Measurements from ENCODE around the gene GPC3.
A peak's percentile ranks its signal among the peaks of the same experiment; 100 is the strongest.

GPC3 gene

DNA sequence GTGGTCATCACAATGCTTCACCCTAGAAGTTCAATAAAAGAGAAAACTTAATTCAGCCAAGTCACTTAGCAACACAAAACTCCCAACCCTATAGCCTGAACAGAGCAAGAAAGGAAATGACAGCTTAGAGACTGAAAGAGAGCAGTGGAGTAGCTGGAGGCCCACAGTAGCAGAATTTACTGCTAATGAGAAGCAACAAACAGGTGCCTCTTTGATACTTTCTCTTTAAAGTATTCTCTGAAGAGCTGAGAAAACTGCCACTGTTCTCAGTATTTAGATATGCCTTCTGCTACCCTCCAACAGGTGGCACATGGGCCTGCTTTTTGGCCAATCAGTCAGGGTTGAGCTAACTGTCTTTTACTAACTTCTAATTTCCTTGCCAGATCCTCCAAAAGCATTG, 240.0 kb downstream of the GPC3 start:
- Histone ChIP-seq H2AK5ac (ENCODE audit: low read length) (no peak overlapping the region), H3K27ac (ENCODE audit: low read depth, low read length) (no peak overlapping the region), H3K79me2 (ENCODE audit: control insufficient read depth, insufficient read depth, low read length) (no peaks in the 10 kb centered on the region), H3K79me1 (ENCODE audit: low read length) (no peaks in the 10 kb centered on the region), H3K23ac (ENCODE audit: low read length) (no peak overlapping the region), H4K5ac (ENCODE audit: low read length) (no peak overlapping the region), H3K4me2 (ENCODE audit: low read length) (no peak overlapping the region), H3K9ac (ENCODE audit: low read length) (no peak overlapping the region), H3K4me1 (ENCODE audit: control insufficient read depth, low read depth, low read length) (no peaks in the 10 kb centered on the region), H3K4ac (ENCODE audit: low read depth, low read length) (no peak overlapping the region), H2BK15ac (replicated peaks; ENCODE audit: low read depth) (no peak overlapping the region), H3K18ac (ENCODE audit: low read length) (no peak overlapping the region), H2BK5ac (ENCODE audit: low read length) (no peak overlapping the region), H3K4me3 (ENCODE audit: low read length) (no peak overlapping the region), H3K56ac (ENCODE audit: low read length) (no peak overlapping the region), H2BK120ac (ENCODE audit: low read depth, low read length) (no peak overlapping the region), H3K27me3 (ENCODE audit: insufficient read depth, low read length, poor library complexity) (no peaks in the 10 kb centered on the region), H3K36me3 (ENCODE audit: control insufficient read depth, insufficient read depth, low read length) (no peaks in the 10 kb centered on the region), H4K8ac (ENCODE audit: low read depth, low read length) (no peak overlapping the region)
- DNase-seq = no peak

GRCh38 chrX:133742602-133743305, 242.6 kb downstream of the GPC3 start:
- Histone ChIP-seq H3K4ac (ENCODE audit: low read depth, low read length) (no peak overlapping the region), H3K27me3 (ENCODE audit: insufficient read depth, low read length, poor library complexity) (no peaks in the 10 kb centered on the region), H2BK5ac (ENCODE audit: low read length) (no peak overlapping the region), H3K18ac (ENCODE audit: low read length) (no peak overlapping the region), H3K4me2 (ENCODE audit: low read length) (no peak overlapping the region), H2AK5ac (ENCODE audit: low read length) (no peak overlapping the region), H3K79me1 (ENCODE audit: low read length) (no peaks in the 10 kb centered on the region), H3K9ac (ENCODE audit: low read length) (no peak overlapping the region), H3K27ac (ENCODE audit: low read depth, low read length) (no peak overlapping the region), H3K4me3 (ENCODE audit: low read length) (no peak overlapping the region), H2BK120ac (ENCODE audit: low read depth, low read length) (no peak overlapping the region), H4K5ac (ENCODE audit: low read length) (no peak overlapping the region), H3K36me3 (ENCODE audit: control insufficient read depth, insufficient read depth, low read length) (no peaks in the 10 kb centered on the region), H3K4me1 (ENCODE audit: control insufficient read depth, low read depth, low read length) (no peaks in the 10 kb centered on the region), H3K56ac (ENCODE audit: low read length) (no peak overlapping the region), H2BK15ac (replicated peaks; ENCODE audit: low read depth) (no peak overlapping the region), H3K23ac (ENCODE audit: low read length) (no peak overlapping the region), H3K79me2 (ENCODE audit: control insufficient read depth, insufficient read depth, low read length) (no peaks in the 10 kb centered on the region), H4K8ac (ENCODE audit: low read depth, low read length) (no peak overlapping the region)
- WGBS (ENCODE audit: extremely low coverage, insufficient coverage, low lambda C conversion rate) = no CpG with 5 or more reads among the region's 3 CpGs
- no peak for DNase-seq

DNA sequence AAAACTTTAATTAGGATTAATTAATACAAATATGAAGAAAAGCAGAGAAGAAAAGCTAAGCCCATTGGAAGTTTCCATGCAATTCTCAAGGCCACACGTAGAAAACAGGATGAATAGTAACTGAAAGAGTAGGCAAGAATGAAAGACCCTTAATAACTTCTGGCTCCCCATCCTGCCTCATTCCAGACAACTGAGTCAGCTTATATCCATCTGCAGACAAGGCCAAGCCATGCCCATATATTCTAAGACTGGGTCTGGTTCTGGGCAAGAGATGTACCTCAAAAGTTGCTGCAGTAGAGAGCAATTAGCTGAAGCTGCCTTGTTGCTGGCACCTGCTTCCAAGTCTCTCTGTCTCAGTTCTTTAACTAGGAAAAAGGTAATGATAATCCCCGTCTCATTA, 244.1 kb downstream of the GPC3 start:
- Histone ChIP-seq H3K4me1 (ENCODE audit: control insufficient read depth, low read depth, low read length) (no peaks in the 10 kb centered on the region), H4K8ac (ENCODE audit: low read depth, low read length) (no peak overlapping the region), H3K4me3 (ENCODE audit: low read length) (no peak overlapping the region), H3K79me2 (ENCODE audit: control insufficient read depth, insufficient read depth, low read length) (no peaks in the 10 kb centered on the region), H3K56ac (ENCODE audit: low read length) (no peak overlapping the region), H3K4me2 (ENCODE audit: low read length) (no peak overlapping the region), H2BK120ac (ENCODE audit: low read depth, low read length) (no peak overlapping the region), H2AK5ac (ENCODE audit: low read length) (no peak overlapping the region), H3K79me1 (ENCODE audit: low read length) (no peaks in the 10 kb centered on the region), H4K5ac (ENCODE audit: low read length) (no peak overlapping the region), H3K23ac (ENCODE audit: low read length) (no peak overlapping the region), H3K9ac (ENCODE audit: low read length) (no peak overlapping the region), H3K27me3 (ENCODE audit: insufficient read depth, low read length, poor library complexity) (no peaks in the 10 kb centered on the region), H2BK5ac (ENCODE audit: low read length) (no peak overlapping the region), H3K4ac (ENCODE audit: low read depth, low read length) (no peak overlapping the region), H3K18ac (ENCODE audit: low read length) (no peak overlapping the region), H2BK15ac (replicated peaks; ENCODE audit: low read depth) (no peak overlapping the region), H3K27ac (ENCODE audit: low read depth, low read length) (no peak overlapping the region), H3K36me3 (ENCODE audit: control insufficient read depth, insufficient read depth, low read length) (no peaks in the 10 kb centered on the region)
- DNase-seq = no peak
- WGBS (ENCODE audit: extremely low coverage, insufficient coverage, low lambda C conversion rate) = no CpG with 5 or more reads among the region's 2 CpGs

DNA sequence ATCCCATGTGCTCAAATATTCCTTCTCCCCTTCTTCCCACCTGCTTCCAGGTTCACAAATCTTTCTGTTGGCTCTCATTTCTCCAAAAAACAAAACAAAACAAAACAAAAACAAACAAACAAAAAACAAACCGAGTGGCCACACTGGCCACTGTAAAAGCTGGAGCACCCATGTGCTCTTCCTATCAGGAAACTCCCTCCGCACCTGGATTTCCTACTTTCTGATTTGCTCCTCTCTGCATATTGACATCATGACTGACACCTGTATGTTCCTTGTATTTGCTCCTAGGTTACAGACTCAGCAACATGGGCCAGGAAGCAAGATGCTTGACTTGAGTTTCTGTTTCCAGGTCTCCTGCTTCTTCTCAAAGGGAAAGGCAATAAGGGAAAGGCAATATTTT, 258.8 kb downstream of the GPC3 start:
- Histone ChIP-seq H3K4ac (ENCODE audit: low read depth, low read length) (no peak overlapping the region), H4K8ac (ENCODE audit: low read depth, low read length) (no peak overlapping the region), H3K27ac (ENCODE audit: low read depth, low read length) (no peak overlapping the region), H3K4me2 (ENCODE audit: low read length) (no peak overlapping the region), H3K18ac (ENCODE audit: low read length) (no peak overlapping the region), H2BK15ac (replicated peaks; ENCODE audit: low read depth) (no peak overlapping the region), H3K79me1 (ENCODE audit: low read length) (no peaks in the 10 kb centered on the region), H3K9ac (ENCODE audit: low read length) (no peak overlapping the region), H3K23ac (ENCODE audit: low read length) (no peak overlapping the region), H3K4me3 (ENCODE audit: low read length) (no peak overlapping the region), H2BK5ac (ENCODE audit: low read length) (no peak overlapping the region), H3K36me3 (ENCODE audit: control insufficient read depth, insufficient read depth, low read length) (no peaks in the 10 kb centered on the region), H4K5ac (ENCODE audit: low read length) (no peak overlapping the region), H2BK120ac (ENCODE audit: low read depth, low read length) (no peak overlapping the region), H3K27me3 (ENCODE audit: insufficient read depth, low read length, poor library complexity) (no peaks in the 10 kb centered on the region), H2AK5ac (ENCODE audit: low read length) (no peak overlapping the region), H3K79me2 (ENCODE audit: control insufficient read depth, insufficient read depth, low read length) (no peaks in the 10 kb centered on the region), H3K4me1 (ENCODE audit: control insufficient read depth, low read depth, low read length) (no peaks in the 10 kb centered on the region), H3K56ac (ENCODE audit: low read length) (no peak overlapping the region)
- no peak for DNase-seq
- no CpG with 5 or more reads among the region's 2 CpGs for WGBS (ENCODE audit: extremely low coverage, insufficient coverage, low lambda C conversion rate)

DNA sequence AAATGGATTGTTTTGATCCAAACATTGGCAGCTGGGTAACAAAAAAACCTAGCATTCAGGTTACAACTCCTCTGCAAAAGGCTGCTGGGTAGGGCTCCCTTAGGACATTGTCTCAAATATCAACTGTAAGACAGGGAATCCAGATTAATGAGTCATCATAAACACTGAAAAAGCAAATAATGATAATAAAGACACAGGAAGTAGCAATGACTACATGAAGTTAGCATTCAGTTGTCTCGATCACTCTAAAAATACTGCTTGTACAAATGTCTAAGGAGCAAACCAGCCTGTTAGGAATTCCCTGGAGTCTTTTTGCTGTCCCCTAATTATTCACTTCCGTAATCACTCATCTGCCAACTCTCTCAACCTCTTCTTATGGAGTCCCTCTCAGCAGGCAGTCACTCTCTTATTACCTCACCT, 259.2 kb downstream of the GPC3 start:
- no peaks in the 10 kb centered on the region for H3K4me1 ChIP-seq (ENCODE audit: control insufficient read depth, low read depth, low read length)
- H3K27ac ChIP-seq (ENCODE audit: low read depth, low read length) = no peak overlapping the region
- no peak overlapping the region for H3K23ac ChIP-seq (ENCODE audit: low read length)
- no peaks in the 10 kb centered on the region for H3K27me3 ChIP-seq (ENCODE audit: insufficient read depth, low read length, poor library complexity)
- DNase-seq = peak; percentile 9
- no peak overlapping the region for H3K18ac ChIP-seq (ENCODE audit: low read length)
- no peaks in the 10 kb centered on the region for H3K79me1 ChIP-seq (ENCODE audit: low read length)
- H3K36me3 ChIP-seq (ENCODE audit: control insufficient read depth, insufficient read depth, low read length) = no peaks in the 10 kb centered on the region
- no peak overlapping the region for H2BK5ac ChIP-seq (ENCODE audit: low read length)
- H3K4me3 ChIP-seq (ENCODE audit: low read length) = no peak overlapping the region
- no peak overlapping the region for H3K56ac ChIP-seq (ENCODE audit: low read length)
- H3K4me2 ChIP-seq (ENCODE audit: low read length) = no peak overlapping the region
- no peak overlapping the region for H3K9ac ChIP-seq (ENCODE audit: low read length)
- no peak overlapping the region for H4K8ac ChIP-seq (ENCODE audit: low read depth, low read length)
- no peak overlapping the region for H3K4ac ChIP-seq (ENCODE audit: low read depth, low read length)
- no CpG with 5 or more reads among the region's 2 CpGs for WGBS (ENCODE audit: extremely low coverage, insufficient coverage, low lambda C conversion rate)
- H3K79me2 ChIP-seq (ENCODE audit: control insufficient read depth, insufficient read depth, low read length) = no peaks in the 10 kb centered on the region
- H2AK5ac ChIP-seq (ENCODE audit: low read length) = no peak overlapping the region
- H2BK15ac ChIP-seq (replicated peaks; ENCODE audit: low read depth) = no peak overlapping the region
- H4K5ac ChIP-seq (ENCODE audit: low read length) = no peak overlapping the region
- H2BK120ac ChIP-seq (ENCODE audit: low read depth, low read length) = no peak overlapping the region

DNA sequence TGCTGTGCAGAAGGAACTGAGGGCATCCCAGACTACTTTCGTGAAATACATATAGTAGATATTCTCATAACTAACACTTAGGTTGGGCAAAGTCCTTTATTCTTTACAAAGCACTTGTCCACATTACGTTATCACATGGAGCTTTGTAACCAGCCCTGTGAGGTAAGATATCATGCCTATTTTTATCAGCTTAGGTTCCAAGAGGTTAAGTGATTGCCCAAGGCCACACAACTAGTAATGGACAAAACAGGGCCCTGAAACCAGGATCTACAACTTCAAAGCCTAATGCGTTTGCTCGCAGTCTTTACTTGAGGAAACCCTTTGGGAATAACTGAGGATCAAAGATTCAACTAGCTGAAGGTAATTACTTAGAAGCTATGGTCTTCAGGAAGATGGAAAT, 261.5 kb downstream of the GPC3 start:
- no CpG with 5 or more reads among the region's 4 CpGs for WGBS (ENCODE audit: extremely low coverage, insufficient coverage, low lambda C conversion rate)
- no peak overlapping the region for H3K27ac ChIP-seq (ENCODE audit: low read depth, low read length)

More for the DNA sequence above, 261.5 kb downstream of the GPC3 start:
- Histone ChIP-seq H3K4ac (ENCODE audit: low read depth, low read length) (no peak overlapping the region), H4K8ac (ENCODE audit: low read depth, low read length) (no peak overlapping the region), H3K36me3 (ENCODE audit: control insufficient read depth, insufficient read depth, low read length) (no peaks in the 10 kb centered on the region), H3K79me1 (ENCODE audit: low read length) (no peaks in the 10 kb centered on the region), H3K4me1 (ENCODE audit: control insufficient read depth, low read depth, low read length) (no peaks in the 10 kb centered on the region), H2BK15ac (replicated peaks; ENCODE audit: low read depth) (no peak overlapping the region), H2BK120ac (ENCODE audit: low read depth, low read length) (no peak overlapping the region), H3K56ac (ENCODE audit: low read length) (no peak overlapping the region), H3K27me3 (ENCODE audit: insufficient read depth, low read length, poor library complexity) (no peaks in the 10 kb centered on the region), H3K18ac (ENCODE audit: low read length) (no peak overlapping the region), H3K9ac (ENCODE audit: low read length) (no peak overlapping the region), H3K4me2 (ENCODE audit: low read length) (no peak overlapping the region), H3K23ac (ENCODE audit: low read length) (no peak overlapping the region), H4K5ac (ENCODE audit: low read length) (no peak overlapping the region), H2BK5ac (ENCODE audit: low read length) (no peak overlapping the region), H2AK5ac (ENCODE audit: low read length) (no peak overlapping the region), H3K4me3 (ENCODE audit: low read length) (no peak overlapping the region), H3K79me2 (ENCODE audit: control insufficient read depth, insufficient read depth, low read length) (no peaks in the 10 kb centered on the region)
- DNase-seq = no peak

All from mesendoderm (in vitro differentiated cells).